Heart right ventricle (tissue), 16 donors: ENCODE results near the gene SUCLG1. TPM values are rescaled to one million over a fixed set of nuclear protein-coding genes. Genes with fewer than 3 reads are reported as not detected.
A peak's percentile ranks its signal among the peaks of the same experiment; 100 is the strongest.

Source experiments
- ATAC-seq, 8 donors: fragments of 200-7000 bp; cut with Tn5 transposase; one replicate each; pipeline ENCODE4 v1.9.1; 2020; ENCODE audit warnings: mild to moderate bottlenecking in 8 of 8, moderate library complexity in 8 of 8, moderate number of reproducible peaks in 1 of 8
- DNase-seq, 2 donors: peaks; one replicate each; pipeline ENCODE4 v3.0.0-alpha.2; 2020
- H3K27ac ChIP-seq, 10 donors: fragments of 200-600 bp; sonication (generic) in 2 of 10; one replicate each; pipeline versions ENCODE4 v1.5.0 to v1.8.0; 2020 to 2022; ENCODE audit warnings: mild to moderate bottlenecking in 3 of 10
- H3K27me3 ChIP-seq, 7 donors: fragments of 200-600 bp; one replicate each; pipeline ENCODE4 v1.8.0; 2021 to 2022; ENCODE audit warnings: mild to moderate bottlenecking in 2 of 7
- H3K36me3 ChIP-seq, 9 donors: fragments of 200-600 bp; sonication (generic) in 1 of 9; one replicate each; pipeline versions ENCODE4 v1.5.0 to v1.8.0; 2020 to 2022; ENCODE audit warnings: mild to moderate bottlenecking in 2 of 9
- H3K4me1 ChIP-seq, 9 donors: fragments of 200-600 bp; sonication (generic) in 1 of 9; one replicate each; pipeline versions ENCODE4 v1.5.0 to v1.8.0; 2020 to 2022; ENCODE audit warnings: mild to moderate bottlenecking in 4 of 9
- H3K4me3 ChIP-seq, 10 donors: fragments of 200-600 bp; sonication (generic) in 2 of 10; one replicate each; pipeline versions ENCODE4 v1.5.0 to v1.8.0; 2020 to 2022; ENCODE audit warnings: mild to moderate bottlenecking in 7 of 10, moderate library complexity in 2 of 10
- H3K9me3 ChIP-seq, 11 donors: fragments of 200-600 bp in 10 of 11; sonication (generic) in 2 of 11; one replicate each; pipeline versions ENCODE4 v1.5.0 to v1.8.0; 2013 to 2022; ENCODE audit warnings: mild to moderate bottlenecking in 2 of 11, control low read depth in 1 of 11, moderate library complexity in 1 of 11
- WGBS, 2 donors: extraction: QIAGEN DNeasy Blood & Tissue Kit; methylation state at CpG; one replicate each; pipeline ENCODE4 v1.1.7; 2013; ENCODE audit warnings: inconsistent platforms in 1 of 2; 5-methylcytosine and 5-hydroxymethylcytosine counted together
- intact Hi-C, 10 donors: fragments of 100-400 bp; cut with DNase I; formaldehyde crosslinking; loops; one replicate each; pipeline versions ENCODE4 v1.11.1 to v1.14.2; 2022
- polyA plus RNA-seq, 2 donors: library from polyadenylated mRNA; stranded (reverse); fragments of 200-250 nt; gene quantifications; one replicate each; pipeline ENCODE4 v1.2.3, GENCODE V29; 2013
- total RNA-seq, 10 donors: library from RNA; stranded (reverse); fragmentation: NEBNext Ultra II Directional in 3 of 10; extraction: Animal tissue kit (Norgen Biotek cat#: 25700) in 3 of 10; gene quantifications; one replicate each; pipeline versions ENCODE4 v1.2.1 to v1.2.4, GENCODE V29; 2021 to 2023
- TF ChIP-seq, protein P1 (sequence below), 9 donors: fragments of 200-600 bp; sonication (generic) in 2 of 9; IDR thresholded peaks; one replicate each; pipeline versions ENCODE4 v1.5.0 to v1.8.0; 2021 to 2022; ENCODE audit warnings: antibody characterized with exemption in 9 of 9, mild to moderate bottlenecking in 5 of 9, moderate library complexity in 1 of 9
- donor health status: Arrhythmogenic right ventricular cardiomyopathy.
- donor health status: ischemic (EF 13 %, LVEDD 7.1; RV severe dilation, severe dysfunction).
- donor health status: healthy with polysubstance abuse.
- donor health status: DM: no; HTN: yes; CAD: no.
- donor health status: DM: no; HTN: no; CAD: no.
- donor health status: ischemic (EF 25% LVEDD 6.9; RV normal size, moderate dysfunction).
- donor health status: ischemic (EF 25% LVEDD 5.7; RV mildly dilated, moderate dysfunction).
- donor health status: healthy.
- donor health status: DM: yes; HTN: yes; CAD: no.
- donor health status: Ischemic cardiomyopathy.
- donor health status: ischemic (EF 35%, LVEDD 5.7; RV mildly dilated, moderate dysfunction).
- donor health status: nonischemic (EF 11% LVEDD 7.7; RV severe dilation, severe dysfunction).
- donor health status: DM: yes; HTN: yes; CAD: no.
- donor health status: PGD.
- donor health status: ischemic (EF 29% LVEDD 5.4; RV normal size, mild dysfunction).
- donor health status: nonischemic (EF 23%, LVEDD 6.1; RV moderate dilation, normal function).

Gene SUCLG1
- total and polyA plus RNA-seq, 12 donors: 195 to 330 (median 284) TPM

DNA sequence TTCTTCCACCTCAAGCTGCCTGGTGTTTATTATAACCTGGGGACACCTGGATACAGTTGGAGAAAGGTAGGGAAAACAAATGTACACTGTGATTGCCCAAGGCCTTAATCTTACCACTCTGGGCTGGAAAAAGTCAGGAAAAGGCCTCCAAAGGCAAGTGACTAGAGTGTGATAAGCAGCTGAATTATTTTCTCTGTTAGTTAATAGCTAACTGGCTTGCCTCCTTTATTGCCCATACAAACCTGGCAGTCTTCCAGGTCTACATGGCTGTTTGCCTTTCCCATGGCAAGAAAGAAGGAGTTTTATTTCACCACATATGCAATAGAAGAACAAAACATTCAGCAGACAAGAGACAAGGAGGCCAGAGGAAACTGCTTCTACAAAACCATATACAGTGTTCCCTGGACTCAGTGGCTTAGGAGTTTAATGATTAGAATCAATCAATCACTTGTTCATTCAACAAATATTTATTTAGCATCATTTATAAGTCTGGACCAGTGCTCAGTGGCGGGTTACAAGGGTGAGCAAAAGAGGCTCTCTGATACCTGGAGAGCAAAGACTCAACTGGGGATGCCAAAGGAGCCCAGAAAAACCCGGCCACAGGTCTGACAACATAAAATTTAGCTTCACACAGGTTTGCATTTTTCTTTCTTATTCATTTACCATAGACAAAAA lies 27.5 kb upstream of the SUCLG1 start:
- Histone ChIP-seq H3K4me3 (no peak overlapping the region), H3K4me1 (peaks cover 0 to 23% (median 3%) of the 10 kb centered on the region in 9 donors), H3K36me3 (no peaks in the 10 kb centered on the region), H3K27me3 (no peaks in the 10 kb centered on the region), H3K27ac (peak overlapping the region in 1 of 10 donors; percentile 9), H3K9me3 (no peaks in the 10 kb centered on the region)
- TF ChIP-seq, protein P1, sequence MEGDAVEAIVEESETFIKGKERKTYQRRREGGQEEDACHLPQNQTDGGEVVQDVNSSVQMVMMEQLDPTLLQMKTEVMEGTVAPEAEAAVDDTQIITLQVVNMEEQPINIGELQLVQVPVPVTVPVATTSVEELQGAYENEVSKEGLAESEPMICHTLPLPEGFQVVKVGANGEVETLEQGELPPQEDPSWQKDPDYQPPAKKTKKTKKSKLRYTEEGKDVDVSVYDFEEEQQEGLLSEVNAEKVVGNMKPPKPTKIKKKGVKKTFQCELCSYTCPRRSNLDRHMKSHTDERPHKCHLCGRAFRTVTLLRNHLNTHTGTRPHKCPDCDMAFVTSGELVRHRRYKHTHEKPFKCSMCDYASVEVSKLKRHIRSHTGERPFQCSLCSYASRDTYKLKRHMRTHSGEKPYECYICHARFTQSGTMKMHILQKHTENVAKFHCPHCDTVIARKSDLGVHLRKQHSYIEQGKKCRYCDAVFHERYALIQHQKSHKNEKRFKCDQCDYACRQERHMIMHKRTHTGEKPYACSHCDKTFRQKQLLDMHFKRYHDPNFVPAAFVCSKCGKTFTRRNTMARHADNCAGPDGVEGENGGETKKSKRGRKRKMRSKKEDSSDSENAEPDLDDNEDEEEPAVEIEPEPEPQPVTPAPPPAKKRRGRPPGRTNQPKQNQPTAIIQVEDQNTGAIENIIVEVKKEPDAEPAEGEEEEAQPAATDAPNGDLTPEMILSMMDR (IDR thresholded peaks at IDR 0.05): no peak
- intact Hi-C loops: loop anchor here in 1 of 10 donors (10.0 kb wide), 1 partner anchor 148 kb away; no protein-coding TSS in a partner anchor
- 86 to 87% methylated on average over 2 of the region's 2 CpGs for WGBS, 2 donors
- ATAC-seq (no peak), DNase-seq (no peak)

DNA sequence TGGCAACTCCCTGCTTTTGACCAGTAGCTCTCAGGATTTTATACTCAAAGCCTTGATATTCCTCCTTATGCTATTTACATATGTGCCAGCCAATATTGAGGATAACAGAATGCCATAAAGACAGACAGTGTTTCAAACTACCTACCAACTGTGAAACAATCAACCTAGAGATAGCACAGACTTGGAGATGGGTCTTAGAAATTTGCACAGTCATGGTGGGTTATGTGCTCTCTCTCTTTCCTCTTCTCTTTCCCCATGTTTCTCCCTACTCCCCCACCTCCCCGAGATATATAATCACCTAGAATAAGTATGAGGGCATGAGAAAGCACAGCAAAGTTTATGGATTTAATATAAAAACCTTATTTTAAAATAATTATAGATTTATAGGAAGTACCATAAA lies 24.2 kb upstream of the SUCLG1 start:
- H3K27me3 ChIP-seq: no peaks in the 10 kb centered on the region
- ATAC-seq: no peak
- no peaks in the 10 kb centered on the region for H3K9me3 ChIP-seq
- H3K4me1 ChIP-seq: peaks cover 0 to 23% (median 3%) of the 10 kb centered on the region in 9 donors
- TF ChIP-seq, protein P1 (IDR thresholded peaks at IDR 0.05): no peak
- no peak overlapping the region for H3K4me3 ChIP-seq
- 79 to 92% methylated on average over 1 of the region's 1 CpG for WGBS, 2 donors
- no peaks in the 10 kb centered on the region for H3K36me3 ChIP-seq
- DNase-seq: no peak
- intact Hi-C loops: loop anchor here in 1 of 10 donors (10.0 kb wide), 1 partner anchor 151 kb away; no protein-coding TSS in a partner anchor
- H3K27ac ChIP-seq: no peak overlapping the region

DNA sequence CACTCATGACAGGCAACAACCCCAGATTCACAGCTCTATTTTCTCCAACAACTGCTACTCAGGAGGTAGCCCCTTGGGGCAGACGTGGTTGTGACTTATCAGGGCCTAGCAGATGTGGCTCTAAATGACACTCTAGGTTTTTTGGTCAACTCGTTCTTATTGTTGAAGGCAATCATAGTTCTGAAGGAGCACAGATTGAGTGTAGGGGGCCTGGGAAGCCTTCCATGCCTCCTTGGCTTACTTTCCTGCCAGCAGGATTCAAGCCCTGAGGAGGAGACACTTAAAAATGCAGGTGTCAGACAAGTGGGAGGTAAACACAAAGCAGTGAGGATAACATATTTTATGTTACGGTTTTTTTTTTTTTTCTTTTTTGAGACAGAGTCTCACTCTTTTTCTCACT lies 23.5 kb upstream of the SUCLG1 start:
- WGBS, 2 donors: 57 to 60% methylated on average over 3 of the region's 3 CpGs
- Histone ChIP-seq H3K9me3 (peaks cover 0 to 5% (median 0%) of the 10 kb centered on the region in 11 donors), H3K4me1 (peaks cover 0 to 18% (median 0%) of the 10 kb centered on the region in 9 donors), H3K27me3 (no peaks in the 10 kb centered on the region), H3K36me3 (no peaks in the 10 kb centered on the region), H3K4me3 (no peak overlapping the region), H3K27ac (no peak overlapping the region)
- no peak for ATAC-seq
- intact Hi-C loops: loop anchor here in 1 of 10 donors (10.0 kb wide), 1 partner anchor 152 kb away; no protein-coding TSS in a partner anchor
- TF ChIP-seq, protein P1 (IDR thresholded peaks at IDR 0.05): no peak
- no peak for DNase-seq

DNA sequence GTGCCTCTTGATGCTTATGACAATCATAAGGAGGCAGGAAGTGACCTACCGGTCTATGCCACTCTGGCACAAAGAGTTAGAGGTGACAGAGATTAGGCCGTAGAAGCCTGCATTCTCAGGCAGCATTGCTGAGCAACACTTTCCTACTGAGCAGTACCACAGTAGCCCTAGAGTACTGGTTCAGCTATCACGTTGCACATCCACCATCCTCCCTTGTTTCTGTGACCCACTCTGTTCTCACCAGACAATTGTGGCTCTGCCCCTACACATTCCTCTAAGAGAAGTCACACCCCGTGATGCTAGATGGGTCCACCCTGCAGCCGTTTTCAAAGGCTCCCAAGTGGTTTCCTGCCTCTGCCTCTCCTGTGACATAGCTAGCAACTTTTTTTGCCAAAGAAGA lies 22.6 kb upstream of the SUCLG1 start:
- WGBS, 2 donors: 39 to 53% methylated on average over 5 of the region's 5 CpGs
- DNase-seq (no peak), ATAC-seq (no peak)
- Histone ChIP-seq H3K27me3 (no peaks in the 10 kb centered on the region), H3K9me3 (peaks cover 0 to 14% (median 2%) of the 10 kb centered on the region in 11 donors), H3K36me3 (no peaks in the 10 kb centered on the region), H3K4me3 (no peak overlapping the region), H3K27ac (no peak overlapping the region), H3K4me1 (peaks cover 0 to 9% (median 0%) of the 10 kb centered on the region in 9 donors)
- TF ChIP-seq, protein P1 (IDR thresholded peaks at IDR 0.05): no peak
- intact Hi-C loops: loop anchor here in 1 of 10 donors (10.0 kb wide), 1 partner anchor 153 kb away; no protein-coding TSS in a partner anchor
